SU-DHL-6 (cell line): Measurements from ENCODE around the gene ARHGEF18.

Experiments
- H2AFZ ChIP-seq: fragments of 200-600 bp; sonication (generic); 2 replicates; pipeline ENCODE4 v1.6.1; 2014; ENCODE audit warnings: low read depth, mild to moderate bottlenecking, moderate library complexity, mixed read lengths, antibody characterized with exemption, low read length; ENCODE audit not compliant: severe bottlenecking
- H3F3A ChIP-seq: fragments of 200-600 bp; shearing (Covaris generic); 2 replicates; pipeline ENCODE4 v1.6.0; 2016; ENCODE audit warnings: antibody characterized with exemption, mild to moderate bottlenecking; ENCODE audit not compliant: insufficient read depth
- H3K27ac ChIP-seq: fragments of 200-600 bp; sonication (generic); 2 replicates; pipeline ENCODE4 v1.5.1; 2016; ENCODE audit warnings: low read depth, mild to moderate bottlenecking, low read length, moderate library complexity, mixed read lengths
- H3K27me3 ChIP-seq: fragments of 200-600 bp; sonication (generic), shearing (Covaris generic); 2 replicates; pipeline ENCODE4 v1.6.0; 2014; ENCODE audit warnings: mild to moderate bottlenecking, low read length
- H3K36me3 ChIP-seq: fragments of 200-600 bp; sonication (generic); 2 replicates; pipeline ENCODE4 v1.6.1; 2014; ENCODE audit warnings: mild to moderate bottlenecking, low read length, mixed read lengths
- H3K4me2 ChIP-seq: fragments of 300-600, 200-600 bp; shearing (Covaris generic), sonication (generic); 2 replicates; pipeline ENCODE4 v1.6.0; 2014; ENCODE audit warnings: low read length, low read depth, mild to moderate bottlenecking; ENCODE audit not compliant: poor library complexity, severe bottlenecking
- H3K4me3 ChIP-seq: fragments of 200-600 bp; sonication (generic); 2 replicates; pipeline ENCODE4 v1.5.1; 2014; ENCODE audit warnings: antibody characterized with exemption, low read length, mild to moderate bottlenecking, mixed read lengths; ENCODE audit not compliant: insufficient read depth, poor library complexity, severe bottlenecking
- H3K79me2 ChIP-seq: fragments of 200-600 bp; sonication (generic); 2 replicates; pipeline ENCODE4 v1.6.1; 2014; ENCODE audit warnings: mild to moderate bottlenecking, low read length, moderate library complexity; ENCODE audit not compliant: insufficient read depth
- H3K9ac ChIP-seq: fragments of 200-600 bp; sonication (generic); 2 replicates; pipeline ENCODE4 v1.7.0; 2014; ENCODE audit warnings: mild to moderate bottlenecking, low read length
- H3K9me2 ChIP-seq: fragments of 200-600 bp; sonication (generic); replicated peaks from 2 replicates; pipeline ENCODE4 v1.6.1; 2014; ENCODE audit warnings: low read length; ENCODE audit not compliant: insufficient read depth
- H3K9me3 ChIP-seq: fragments of 200-600 bp; sonication (generic); 2 replicates; pipeline ENCODE4 v1.6.1; 2014; ENCODE audit warnings: low read length, mixed read lengths; ENCODE audit not compliant: insufficient read depth
- H4K20me1 ChIP-seq: fragments of 200-600 bp; sonication (generic); 2 replicates; pipeline ENCODE4 v1.6.1; 2014; ENCODE audit warnings: low read depth, mild to moderate bottlenecking, antibody characterized with exemption, low read length, moderate library complexity, mixed read lengths
- CTCF ChIP-seq: fragments of 200-600 bp; sonication (generic); IDR thresholded peaks from one replicate; pipeline ENCODE4 v1.5.1; 2017; ENCODE audit warnings: antibody characterized with exemption, mild to moderate bottlenecking, low read length, moderate library complexity; ENCODE audit not compliant: insufficient read depth, poor library complexity, severe bottlenecking
- EZH2phosphoT487 ChIP-seq: fragments of 200-600 bp; sonication (generic), shearing (Covaris generic); conservative IDR thresholded peaks from 2 replicates; pipeline ENCODE4 v1.6.1; 2018; ENCODE audit warnings: mild to moderate bottlenecking, antibody characterized with exemption, low read length, moderate library complexity, mixed read lengths

Gene ARHGEF18

GRCh38 chr19:7355151-7355820 lies 6.5 kb downstream of the ARHGEF18 start:
- Histone ChIP-seq H3K9ac (no peak overlapping the region), H3F3A (no peaks in the 10 kb centered on the region), H3K79me2 (peaks cover 91% of the 10 kb centered on the region), H3K27me3 (no peaks in the 10 kb centered on the region), H3K36me3 (peaks cover 23% of the 10 kb centered on the region), H3K4me3 (no peak overlapping the region), H3K9me2 (no peaks in the 10 kb centered on the region), H3K4me2 (no peak overlapping the region), H3K27ac (0 out of 2 replicates have a peak overlapping the region, but pooled peaks have one; percentile 6), H4K20me1 (no peaks in the 10 kb centered on the region), H3K9me3 (no peaks in the 10 kb centered on the region), H2AFZ (no peak overlapping the region)
- TF ChIP-seq EZH2phosphoT487 (no peak), CTCF (no peak)

DNA sequence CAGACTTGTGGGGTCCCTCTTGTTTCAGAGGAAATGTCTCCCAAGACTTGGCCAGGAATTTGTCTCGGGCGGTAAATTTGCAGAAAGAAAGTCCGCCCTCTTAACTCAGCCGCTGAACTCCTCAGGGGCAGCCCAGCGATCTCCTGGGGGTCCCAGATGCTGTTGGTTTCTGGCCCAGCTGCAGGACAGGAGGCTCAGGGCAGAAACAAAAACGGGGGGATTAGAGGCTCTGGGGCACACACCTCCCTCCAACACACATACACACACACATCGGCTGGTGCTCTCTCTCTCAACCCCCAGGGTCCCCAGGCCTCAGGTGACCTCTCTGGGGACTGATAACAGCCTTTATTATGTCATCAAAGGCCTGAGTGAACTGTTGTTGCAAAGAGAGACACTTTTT lies 7.1 kb downstream of the ARHGEF18 start:
- Histone ChIP-seq H3K36me3 (peaks cover 23% of the 10 kb centered on the region), H3F3A (no peaks in the 10 kb centered on the region), H3K79me2 (peaks cover 85% of the 10 kb centered on the region), H3K4me2 (no peak overlapping the region), H2AFZ (no peak overlapping the region), H3K27me3 (no peaks in the 10 kb centered on the region), H4K20me1 (no peaks in the 10 kb centered on the region), H3K9me2 (no peaks in the 10 kb centered on the region), H3K9ac (no peak overlapping the region), H3K4me3 (no peak overlapping the region), H3K9me3 (no peaks in the 10 kb centered on the region), H3K27ac (no peak overlapping the region)
- no peak for TF ChIP-seq CTCF
- TF ChIP-seq EZH2phosphoT487: no peak

DNA sequence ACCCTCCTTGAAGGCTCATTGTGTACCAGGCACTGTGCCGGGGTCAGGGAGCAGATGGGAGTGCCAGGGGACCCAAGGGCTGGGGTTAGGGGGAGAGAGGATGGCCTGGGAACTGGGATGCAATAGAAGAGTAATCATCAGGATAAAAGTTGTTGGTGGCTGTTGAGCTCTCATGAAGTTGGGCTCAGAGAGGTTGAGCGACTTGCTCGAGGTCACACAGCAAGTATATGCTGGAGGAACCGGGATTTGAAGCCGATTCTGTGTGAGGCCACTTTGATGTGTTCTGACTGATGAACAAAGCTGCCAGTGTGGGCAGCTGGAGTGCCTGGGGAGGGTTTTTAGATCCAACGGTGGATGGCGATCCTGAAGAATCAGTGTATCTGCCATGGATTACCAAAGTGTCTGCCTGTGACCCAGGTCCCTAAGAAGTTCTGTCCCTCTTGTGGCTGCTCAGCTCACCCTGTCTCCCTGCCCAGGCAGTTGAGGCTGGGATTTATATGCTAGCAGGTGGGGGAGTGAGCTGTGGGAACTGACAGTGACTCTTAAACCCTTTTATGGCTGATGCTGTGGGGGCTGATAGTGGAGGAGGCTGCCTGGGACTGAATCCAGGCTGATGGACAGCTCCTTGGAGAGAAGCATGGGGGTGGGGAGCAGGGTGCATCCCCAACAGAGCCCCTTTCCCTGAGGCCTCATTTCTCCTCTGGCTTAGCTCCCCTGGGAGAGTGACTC lies 8.3 kb downstream of the ARHGEF18 start:
- H3F3A ChIP-seq: no peaks in the 10 kb centered on the region
- H2AFZ ChIP-seq: no peak overlapping the region
- peaks cover 25% of the 10 kb centered on the region for H3K36me3 ChIP-seq
- H3K79me2 ChIP-seq: peaks cover 73% of the 10 kb centered on the region
- H4K20me1 ChIP-seq: no peaks in the 10 kb centered on the region
- no peak overlapping the region for H3K9ac ChIP-seq
- H3K9me3 ChIP-seq: no peaks in the 10 kb centered on the region
- H3K27ac ChIP-seq: no peak overlapping the region
- no peak overlapping the region for H3K4me2 ChIP-seq
- no peaks in the 10 kb centered on the region for H3K9me2 ChIP-seq
- no peaks in the 10 kb centered on the region for H3K27me3 ChIP-seq
- TF ChIP-seq EZH2phosphoT487 (no peak), CTCF (no peak)
- H3K4me3 ChIP-seq: no peak overlapping the region
